Stimulated activated naive CD8-positive, alpha-beta T cell treated with anti-CD3 and anti-CD28 coated beads, Interleukin-15, amount 100 ng/mL, for 72 hours (primary cell): Measurements from ENCODE around the gene KCNK10.
"Not testable (repeated sequence)": the region's sequence is repeated elsewhere in the genome, so short reads cannot be mapped to it uniquely, and the experiment has no call there.

Source experiments
- ATAC-seq: fragments of 150-1000 bp; cut with Tn5 transposase; 2 replicates; pipeline ENCODE4 v1.10.0; 2021; ENCODE audit warnings: mild to moderate bottlenecking, moderate library complexity
- DNase-seq, 2 donors: peaks; one replicate each; pipeline ENCODE4 v3.0.0; 2021 to 2022
- H3K27ac Mint-ChIP-seq, 2 donors: one replicate each; pipeline ENCODE4 v1.8.0; 2022; ENCODE audit warnings: mild to moderate bottlenecking in 2 of 2, mixed read lengths in 2 of 2, moderate library complexity in 2 of 2
- H3K27me3 Mint-ChIP-seq: one replicate; pipeline ENCODE4 v1.8.0; 2022; ENCODE audit warnings: mixed read lengths
- H3K4me1 Mint-ChIP-seq: one replicate; pipeline ENCODE4 v1.8.0; 2022; ENCODE audit warnings: mild to moderate bottlenecking, mixed read lengths
- H3K4me3 Mint-ChIP-seq, 2 donors: one replicate each; pipeline ENCODE4 v1.8.0; 2022; ENCODE audit warnings: mild to moderate bottlenecking in 2 of 2, mixed read lengths in 2 of 2, moderate library complexity in 1 of 2
- H3K9me3 Mint-ChIP-seq, 2 donors: one replicate each; pipeline ENCODE4 v1.8.0; 2022; ENCODE audit warnings: mixed read lengths in 2 of 2

KCNK10 gene

GRCh38 chr14:88261302-88261701, 61.8 kb downstream of the KCNK10 start:
- H3K9me3 Mint-ChIP-seq, DNase-seq, ATAC-seq, H3K4me1 Mint-ChIP-seq, H3K4me3 Mint-ChIP-seq, H3K27ac Mint-ChIP-seq: not testable (repeated sequence)
- peaks cover 21% of the 10 kb centered on the region for H3K27me3 Mint-ChIP-seq

GRCh38 chr14:88258021-88258420, 65.0 kb downstream of the KCNK10 start:
- Mint-ChIP-seq H3K4me3 (no peak overlapping the region), H3K9me3 (no peaks in the 10 kb centered on the region), H3K27ac (no peak overlapping the region), H3K4me1 (no peaks in the 10 kb centered on the region), H3K27me3 (peaks cover 19% of the 10 kb centered on the region)
- DNase-seq: no peak
- no peak for ATAC-seq

- no peaks in the 10 kb centered on the region for H3K9me3 Mint-ChIP-seq
- H3K4me1 Mint-ChIP-seq: no peaks in the 10 kb centered on the region
- DNase-seq (no peak), ATAC-seq (no peak)
- H3K4me3 Mint-ChIP-seq: no peak overlapping the region
- peaks cover 19% of the 10 kb centered on the region for H3K27me3 Mint-ChIP-seq
- H3K27ac Mint-ChIP-seq: no peak overlapping the region
These were observed 65.8 kb downstream of the KCNK10 start for GRCh38 chr14:88256997-88257950.

- DNase-seq (no peak), ATAC-seq (no peak)
- Mint-ChIP-seq H3K27me3 (peaks cover 24% of the 10 kb centered on the region), H3K27ac (no peak overlapping the region), H3K4me3 (no peak overlapping the region), H3K9me3 (no peaks in the 10 kb centered on the region), H3K4me1 (no peaks in the 10 kb centered on the region)
These were observed 67.3 kb downstream of the KCNK10 start for GRCh38 chr14:88255798-88256197.

GRCh38 chr14:88255196-88255595, 67.9 kb downstream of the KCNK10 start:
- H3K4me3 Mint-ChIP-seq: no peak overlapping the region
- no peak overlapping the region for H3K27ac Mint-ChIP-seq
- H3K27me3 Mint-ChIP-seq: peaks cover 24% of the 10 kb centered on the region
- H3K4me1 Mint-ChIP-seq: no peaks in the 10 kb centered on the region
- no peak for ATAC-seq
- no peaks in the 10 kb centered on the region for H3K9me3 Mint-ChIP-seq
- DNase-seq: no peak

GRCh38 chr14:88252498-88252897, 70.6 kb downstream of the KCNK10 start:
- H3K4me3 Mint-ChIP-seq: no peak overlapping the region
- DNase-seq (no peak), ATAC-seq (no peak)
- peaks cover 22% of the 10 kb centered on the region for H3K27me3 Mint-ChIP-seq
- no peaks in the 10 kb centered on the region for H3K9me3 Mint-ChIP-seq
- no peaks in the 10 kb centered on the region for H3K4me1 Mint-ChIP-seq
- no peak overlapping the region for H3K27ac Mint-ChIP-seq

GRCh38 chr14:88251650-88252049, 71.4 kb downstream of the KCNK10 start:
- H3K9me3 Mint-ChIP-seq: no peaks in the 10 kb centered on the region
- DNase-seq: no peak
- no peak for ATAC-seq
- no peak overlapping the region for H3K4me3 Mint-ChIP-seq
- H3K27me3 Mint-ChIP-seq: peaks cover 24% of the 10 kb centered on the region
- H3K27ac Mint-ChIP-seq: no peak overlapping the region
- no peaks in the 10 kb centered on the region for H3K4me1 Mint-ChIP-seq

- H3K27ac Mint-ChIP-seq: no peak overlapping the region
- ATAC-seq (no peak), DNase-seq (no peak)
- H3K27me3 Mint-ChIP-seq: peaks cover 48% of the 10 kb centered on the region
- H3K9me3 Mint-ChIP-seq: no peaks in the 10 kb centered on the region
- no peaks in the 10 kb centered on the region for H3K4me1 Mint-ChIP-seq
- H3K4me3 Mint-ChIP-seq: no peak overlapping the region
These were observed 73.8 kb downstream of the KCNK10 start for GRCh38 chr14:88249266-88249665.

- H3K27ac Mint-ChIP-seq: no peak overlapping the region
- H3K9me3 Mint-ChIP-seq: no peaks in the 10 kb centered on the region
- peaks cover 48% of the 10 kb centered on the region for H3K27me3 Mint-ChIP-seq
- no peaks in the 10 kb centered on the region for H3K4me1 Mint-ChIP-seq
- ATAC-seq: no peak
- H3K4me3 Mint-ChIP-seq: no peak overlapping the region
- DNase-seq: no peak
These were observed 74.5 kb downstream of the KCNK10 start for GRCh38 chr14:88248606-88249005.

GRCh38 chr14:88247228-88247627, 75.8 kb downstream of the KCNK10 start:
- H3K27me3 Mint-ChIP-seq: peaks cover 39% of the 10 kb centered on the region

GRCh38 chr14:88245321-88245720, 77.7 kb downstream of the KCNK10 start:
- Mint-ChIP-seq H3K27ac (no peak overlapping the region), H3K9me3 (no peaks in the 10 kb centered on the region), H3K27me3 (peaks cover 47% of the 10 kb centered on the region), H3K4me1 (no peaks in the 10 kb centered on the region), H3K4me3 (no peak overlapping the region)
- no peak for ATAC-seq
- no peak for DNase-seq

More at GRCh38 chr14:88247228-88247627, 75.8 kb downstream of the KCNK10 start:
- ATAC-seq (no peak), DNase-seq (no peak)
- Mint-ChIP-seq H3K4me1 (no peaks in the 10 kb centered on the region), H3K4me3 (no peak overlapping the region), H3K9me3 (no peaks in the 10 kb centered on the region), H3K27ac (no peak overlapping the region)

GRCh38 chr14:88243946-88244345, 79.1 kb downstream of the KCNK10 start:
- peaks cover 56% of the 10 kb centered on the region for H3K27me3 Mint-ChIP-seq
- no peak for ATAC-seq
- no peak for DNase-seq

GRCh38 chr14:88242446-88242845, 80.6 kb downstream of the KCNK10 start:
- no peaks in the 10 kb centered on the region for H3K4me1 Mint-ChIP-seq
- no peak for ATAC-seq
- no peaks in the 10 kb centered on the region for H3K9me3 Mint-ChIP-seq
- H3K27ac Mint-ChIP-seq: no peak overlapping the region
- peaks cover 61% of the 10 kb centered on the region for H3K27me3 Mint-ChIP-seq
- H3K4me3 Mint-ChIP-seq: no peak overlapping the region
- DNase-seq: no peak

More at GRCh38 chr14:88243946-88244345, 79.1 kb downstream of the KCNK10 start:
- Mint-ChIP-seq H3K9me3 (no peaks in the 10 kb centered on the region), H3K4me3 (no peak overlapping the region), H3K27ac (no peak overlapping the region), H3K4me1 (no peaks in the 10 kb centered on the region)

GRCh38 chr14:88241810-88242209, 81.3 kb downstream of the KCNK10 start:
- ATAC-seq: no peak
- DNase-seq: no peak
- H3K9me3 Mint-ChIP-seq: no peaks in the 10 kb centered on the region
- no peak overlapping the region for H3K27ac Mint-ChIP-seq
- H3K4me1 Mint-ChIP-seq: no peaks in the 10 kb centered on the region
- no peak overlapping the region for H3K4me3 Mint-ChIP-seq
- H3K27me3 Mint-ChIP-seq: peaks cover 61% of the 10 kb centered on the region

- H3K4me3 Mint-ChIP-seq: no peak overlapping the region
- no peaks in the 10 kb centered on the region for H3K9me3 Mint-ChIP-seq
- DNase-seq: no peak
- H3K27ac Mint-ChIP-seq: no peak overlapping the region
- ATAC-seq: no peak
- no peaks in the 10 kb centered on the region for H3K4me1 Mint-ChIP-seq
- peaks cover 33% of the 10 kb centered on the region for H3K27me3 Mint-ChIP-seq
These were observed 88.6 kb downstream of the KCNK10 start for GRCh38 chr14:88234442-88234841.

- no peaks in the 10 kb centered on the region for H3K9me3 Mint-ChIP-seq
- no peak overlapping the region for H3K27ac Mint-ChIP-seq
- no peaks in the 10 kb centered on the region for H3K4me1 Mint-ChIP-seq
- peaks cover 27% of the 10 kb centered on the region for H3K27me3 Mint-ChIP-seq
- no peak overlapping the region for H3K4me3 Mint-ChIP-seq
- no peak for ATAC-seq
- DNase-seq: no peak
These were observed 89.2 kb downstream of the KCNK10 start for GRCh38 chr14:88233915-88234314.
